B cell (primary cell): ENCODE results near the gene CMTM8. TPM values are rescaled to one million over a fixed set of nuclear protein-coding genes. Genes with fewer than 3 reads are reported as not detected.

Experiments used
- polyA plus RNA-seq: library from polyadenylated mRNA; depleted of rRNA; stranded (reverse); fragments of >200 nt; gene quantifications from 2 replicates; pipeline ENCODE4 v1.2.3, GENCODE V29; 2012
- small RNA-seq: library from RNA; depleted of rRNA; stranded (forward); fragments of <200 nt; gene quantifications from one replicate; pipeline ENCODE3, GENCODE V24; 2012; ENCODE audit warnings: low replicate concordance, low read depth; ENCODE audit not compliant: insufficient read length
- total RNA-seq, 2 donors: library from RNA; stranded (reverse); fragments of 120-200 nt in 1 of 2; gene quantifications; 1 replicate in 1 of 2; 2 replicates in 1 of 2; pipeline versions ENCODE4 v1.2.3 to v1.2.4, GENCODE V29; 2013 to 2022

Gene CMTM8
- total and polyA plus RNA-seq, 2 donors (not counting 1 experiment from before 2014, with no cell fraction given): 0.25 to 0.28 TPM

Small RNAs within 50 kb of the gene (small RNA-seq; reads per million reads assigned to genes)
- not detected for gene AC097639.2

Other genes starting within 250 kb of the CMTM8 start
- 9.3 TPM in 2 replicates for gene GPD1L, start 132.1 kb upstream of the CMTM8 start, total RNA-seq
- 4.7 and 7.4 TPM in 2 replicates for gene GPD1L, start 132.1 kb upstream of the CMTM8 start, polyA plus RNA-seq
- 68.4 and 71.5 TPM in 2 replicates for gene CMTM7, start 153.2 kb downstream of the CMTM8 start, total RNA-seq
- 45.9 and 76.1 TPM in 2 replicates for gene CMTM7, start 153.2 kb downstream of the CMTM8 start, polyA plus RNA-seq